HCT116 (cell line): ENCODE measurements around the gene BRD2.

Source experiments
- CTCF ChIP-seq, 3 experiments: fragments of 200-600 bp in 1 of 3; sonication (generic) in 1 of 3; IDR thresholded peaks in 2 of 3; conservative IDR thresholded peaks in 1 of 3; 2 replicates each; pipeline ENCODE4 v1.5.1; 2012 to 2017; ENCODE audit warnings: low read depth in 2 of 3, low read length in 2 of 3, antibody characterized with exemption in 1 of 3, borderline replicate concordance in 1 of 3, control low read depth in 1 of 3, mild to moderate bottlenecking in 1 of 3, mixed read lengths in 1 of 3, mixed run types in 1 of 3, moderate library complexity in 1 of 3; ENCODE audit not compliant: insufficient read depth in 1 of 3
- EZH2 ChIP-seq: fragments of 200-600 bp; sonication (generic); IDR thresholded peaks from 2 replicates; pipeline ENCODE4 v1.6.1; 2017; ENCODE audit warnings: antibody characterized with exemption, mixed run types
- MAX ChIP-seq: IDR thresholded peaks from 2 replicates; pipeline ENCODE4 v1.6.1; 2012
- POLR2A ChIP-seq: IDR thresholded peaks from 2 replicates; pipeline ENCODE4 v1.7.0; 2011; ENCODE audit warnings: borderline replicate concordance; ENCODE audit not compliant: insufficient read depth, insufficient read length; ENCODE audit errors: extremely low read depth
- RAD21 ChIP-seq: IDR thresholded peaks from 2 replicates; pipeline ENCODE4 v1.6.1; 2012; ENCODE audit warnings: low read depth, mild to moderate bottlenecking
- ZFX ChIP-seq: fragments of 450-650 bp; IDR thresholded peaks from 2 replicates; pipeline ENCODE4 v1.6.1; 2017

DNA sequence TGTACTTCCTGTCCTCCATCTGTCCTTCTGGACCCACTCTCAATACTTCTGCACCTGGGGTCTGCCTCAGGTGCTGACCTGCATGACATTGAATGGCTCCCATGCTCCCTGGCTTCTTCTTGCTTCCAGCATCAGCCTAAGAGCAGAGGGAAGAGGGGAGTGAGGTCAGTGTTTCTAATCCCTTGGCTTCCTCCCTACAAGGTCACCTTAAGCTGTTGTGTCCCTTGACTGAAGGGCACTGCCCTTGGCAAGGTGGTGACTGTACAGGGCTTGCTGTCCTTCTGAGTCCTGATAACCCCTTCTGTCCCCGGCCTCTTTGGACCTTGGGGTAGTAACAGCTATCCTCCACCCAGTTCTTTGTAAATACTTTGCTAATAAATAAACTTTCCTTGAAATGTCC lies 37.2 kb upstream of the BRD2 start:
- TF ChIP-seq ZFX = no peak
- no peak for TF ChIP-seq CTCF (IDR thresholded peaks at IDR 0.05 in 2 of 3, conservative IDR thresholded peaks at IDR 0.05 in 1 of 3; ENCODE audit: borderline replicate concordance in 1 of 3, insufficient read depth in 1 of 3, low read depth in 2 of 3, low read length in 2 of 3)
- TF ChIP-seq RAD21 = no peak
- TF ChIP-seq POLR2A = no peak
- TF ChIP-seq EZH2 = no peak
- no peak for TF ChIP-seq MAX
